ENCODE data around the gene CCDC149.

- TF ChIP-seq CTCF (IDR thresholded peaks at IDR 0.05; ENCODE audit: borderline replicate concordance, extremely low read depth, low read length, poor library complexity, severe bottlenecking) (no peak), EZH2 (IDR thresholded peaks at IDR 0.05; ENCODE audit: borderline replicate concordance, low read depth, low read length, severe bottlenecking) (no peak)
Observed at GRCh38 chr4:24957886-24958285, 45.0 kb upstream of the CCDC149 start.

Data from DND-41 (cell line).